ENCODE measurements around the gene DMRTB1.

The DMRTB1 gene

GRCh38 chr1:53477651-53478501 lies 18.7 kb downstream of the DMRTB1 start:
- H3K4me3 ChIP-seq (ENCODE audit: control insufficient read depth, low read depth, low read length) = no peak overlapping the region
- no peak for TF ChIP-seq CTCF (IDR thresholded peaks at IDR 0.05; ENCODE audit: control insufficient read depth, insufficient read depth, low read depth, low read length, missing control alignments)
- no peak for DNase-seq (ENCODE audit: low read depth)

DNA sequence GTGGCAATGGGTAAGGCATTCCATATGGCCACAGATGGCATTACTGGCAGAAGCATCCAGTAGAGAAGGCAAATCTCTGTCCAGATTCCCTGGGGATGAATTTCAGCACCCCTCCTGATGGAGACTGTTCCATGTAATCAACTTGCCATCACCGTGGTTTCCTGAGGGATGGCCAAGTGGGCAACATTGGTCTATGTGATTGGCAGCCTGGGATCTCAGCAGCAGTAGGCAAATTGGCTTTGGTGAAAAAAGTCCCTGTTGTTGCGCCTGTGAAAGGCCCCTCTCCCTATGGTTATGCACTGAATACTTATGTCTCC lies 19.3 kb downstream of the DMRTB1 start:
- TF ChIP-seq CTCF (IDR thresholded peaks at IDR 0.05; ENCODE audit: control insufficient read depth, insufficient read depth, low read depth, low read length, missing control alignments) = no peak
- no peak overlapping the region for H3K4me3 ChIP-seq (ENCODE audit: control insufficient read depth, low read depth, low read length)
- DNase-seq (ENCODE audit: low read depth) = no peak

GRCh38 chr1:53480678-53481077 lies 21.5 kb downstream of the DMRTB1 start:
- no peak overlapping the region for H3K4me3 ChIP-seq (ENCODE audit: control insufficient read depth, low read depth, low read length)
- no peak for DNase-seq (ENCODE audit: low read depth)
- no peak for TF ChIP-seq CTCF (IDR thresholded peaks at IDR 0.05; ENCODE audit: control insufficient read depth, insufficient read depth, low read depth, low read length, missing control alignments)

DNA sequence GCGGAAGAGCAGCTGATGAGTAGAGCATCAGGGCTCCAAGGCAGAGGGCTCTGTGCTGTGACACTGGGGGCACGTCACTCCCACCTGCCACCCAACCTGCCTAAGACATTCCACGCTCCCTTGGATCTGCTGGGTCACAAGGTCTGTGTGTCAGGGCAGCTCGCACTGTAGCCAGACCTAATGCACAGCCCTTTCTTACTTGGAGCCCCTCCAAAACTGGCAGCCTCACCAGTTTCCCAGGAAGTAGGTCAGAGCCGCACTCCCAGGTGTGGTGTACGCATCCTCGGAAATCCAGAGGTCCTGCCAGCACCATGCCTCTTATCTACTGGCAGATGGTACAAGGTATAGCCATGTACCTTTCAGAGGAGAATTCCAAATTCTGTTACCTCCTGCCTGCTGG lies 22.3 kb downstream of the DMRTB1 start:
- H3K4me3 ChIP-seq (ENCODE audit: control insufficient read depth, low read depth, low read length) = no peak overlapping the region
- TF ChIP-seq CTCF (IDR thresholded peaks at IDR 0.05; ENCODE audit: control insufficient read depth, insufficient read depth, low read depth, low read length, missing control alignments) = no peak
- no peak for DNase-seq (ENCODE audit: low read depth)

DNA sequence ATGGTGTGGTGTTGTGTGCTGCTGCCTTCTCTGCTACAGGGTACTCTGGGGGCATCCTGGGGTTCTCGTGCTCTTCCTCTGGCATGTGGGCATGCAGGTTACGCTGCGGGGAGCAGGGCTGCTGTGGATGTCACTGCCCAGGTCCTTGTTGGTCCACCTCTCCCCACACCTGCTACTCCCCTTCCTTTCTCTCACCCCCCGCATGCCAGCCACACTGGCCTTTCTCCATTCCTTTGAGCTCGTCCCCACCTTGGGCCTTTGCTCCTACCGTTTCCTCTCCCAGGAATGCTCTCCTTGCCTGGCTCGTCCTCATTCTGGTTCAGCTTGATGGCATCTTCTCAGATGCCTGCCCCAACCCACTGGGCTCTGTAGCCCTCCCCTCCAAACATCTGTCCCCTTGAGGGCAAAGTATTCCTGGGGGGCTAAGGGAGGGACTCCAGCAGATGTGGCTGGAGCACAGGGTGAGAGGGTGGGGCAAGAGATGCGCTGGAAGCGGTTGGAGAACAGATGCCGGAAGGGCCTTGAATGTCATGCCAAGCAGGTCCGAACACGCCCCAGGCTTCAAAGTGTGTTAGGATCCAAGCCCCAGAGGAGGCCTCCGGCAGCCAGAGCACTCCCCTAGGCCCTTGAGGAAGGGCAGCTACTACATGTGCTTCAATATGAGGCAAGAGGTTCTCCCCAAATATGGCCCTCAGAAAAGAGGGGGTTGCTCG lies 23.4 kb downstream of the DMRTB1 start:
- no peak for DNase-seq (ENCODE audit: low read depth)
- H3K4me3 ChIP-seq (ENCODE audit: control insufficient read depth, low read depth, low read length) = no peak overlapping the region
- no peak for TF ChIP-seq CTCF (IDR thresholded peaks at IDR 0.05; ENCODE audit: control insufficient read depth, insufficient read depth, low read depth, low read length, missing control alignments)

- no peak for DNase-seq (ENCODE audit: low read depth)
- no peak overlapping the region for H3K4me3 ChIP-seq (ENCODE audit: control insufficient read depth, low read depth, low read length)
- no peak for TF ChIP-seq CTCF (IDR thresholded peaks at IDR 0.05; ENCODE audit: control insufficient read depth, insufficient read depth, low read depth, low read length, missing control alignments)
These were observed 24.0 kb downstream of the DMRTB1 start for GRCh38 chr1:53483170-53483569.
